Inferior parietal cortex (tissue), 1 donor: Measurements from ENCODE around the gene AHNAK2.

Experiments
- DNase-seq: peaks from one replicate; pipeline ENCODE4 v3.0.0-alpha.2; 2016; ENCODE audit errors: extremely low spot score

Gene AHNAK2

DNA sequence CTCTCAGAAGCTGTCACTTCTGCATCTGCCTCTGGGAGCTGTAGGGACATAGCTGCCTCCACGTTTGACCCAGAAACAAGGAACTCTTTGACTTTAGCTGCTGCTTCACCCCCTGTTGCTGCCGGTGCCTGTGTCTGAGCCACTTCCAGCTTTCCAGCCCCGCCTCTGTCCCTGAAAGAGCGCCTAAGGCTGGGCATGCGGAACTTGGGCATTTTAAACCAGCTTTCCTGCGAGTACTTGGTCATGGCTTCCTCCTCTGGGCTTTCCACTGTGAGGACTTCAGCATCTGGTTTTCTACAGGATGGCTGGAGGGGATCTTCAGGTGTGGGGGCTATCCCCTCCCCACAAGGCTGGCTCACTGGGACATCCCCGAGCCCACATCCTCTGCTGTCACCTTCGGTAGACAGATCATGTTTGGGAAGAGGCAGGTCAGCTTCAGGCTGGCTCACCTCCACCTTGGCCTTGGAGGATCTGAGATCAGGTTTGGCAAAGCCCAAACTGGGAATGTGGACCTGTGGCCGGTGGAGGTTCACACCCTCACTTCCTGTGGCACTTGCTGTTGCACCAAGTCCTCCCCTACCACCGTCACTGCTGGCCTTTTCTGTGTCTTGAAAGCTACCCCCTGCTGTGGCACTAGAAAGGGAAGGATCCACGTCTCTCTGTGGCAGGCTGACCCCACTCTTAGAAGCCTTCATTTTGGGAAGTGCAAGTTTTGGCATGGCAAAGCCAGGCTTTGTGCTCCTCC is 38.3 kb downstream of the AHNAK2 start:
- no peak for DNase-seq

- no peak for DNase-seq
Observed at GRCh38 chr14:104938960-104939359, 39.2 kb downstream of the AHNAK2 start.

DNA sequence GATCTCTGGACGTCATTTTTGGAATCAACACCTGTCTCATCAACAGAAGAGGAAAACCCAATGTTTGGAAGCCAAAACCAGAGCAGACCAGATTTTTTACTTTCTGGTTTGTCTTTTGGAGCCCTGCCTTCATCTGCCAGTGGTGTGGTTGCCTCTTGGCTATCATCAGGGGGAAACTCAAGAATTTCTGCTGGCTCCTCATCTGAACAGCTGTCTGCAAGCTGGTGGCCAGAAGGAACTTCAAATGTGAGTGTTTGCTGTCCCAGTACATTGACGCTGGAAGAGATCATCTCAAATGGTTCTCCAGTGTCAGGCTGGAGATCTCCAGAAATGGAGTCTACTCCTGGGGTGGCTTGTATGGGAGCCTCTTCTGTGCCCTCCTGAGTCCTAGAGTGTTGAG is 39.7 kb downstream of the AHNAK2 start:
- DNase-seq = no peak

DNA sequence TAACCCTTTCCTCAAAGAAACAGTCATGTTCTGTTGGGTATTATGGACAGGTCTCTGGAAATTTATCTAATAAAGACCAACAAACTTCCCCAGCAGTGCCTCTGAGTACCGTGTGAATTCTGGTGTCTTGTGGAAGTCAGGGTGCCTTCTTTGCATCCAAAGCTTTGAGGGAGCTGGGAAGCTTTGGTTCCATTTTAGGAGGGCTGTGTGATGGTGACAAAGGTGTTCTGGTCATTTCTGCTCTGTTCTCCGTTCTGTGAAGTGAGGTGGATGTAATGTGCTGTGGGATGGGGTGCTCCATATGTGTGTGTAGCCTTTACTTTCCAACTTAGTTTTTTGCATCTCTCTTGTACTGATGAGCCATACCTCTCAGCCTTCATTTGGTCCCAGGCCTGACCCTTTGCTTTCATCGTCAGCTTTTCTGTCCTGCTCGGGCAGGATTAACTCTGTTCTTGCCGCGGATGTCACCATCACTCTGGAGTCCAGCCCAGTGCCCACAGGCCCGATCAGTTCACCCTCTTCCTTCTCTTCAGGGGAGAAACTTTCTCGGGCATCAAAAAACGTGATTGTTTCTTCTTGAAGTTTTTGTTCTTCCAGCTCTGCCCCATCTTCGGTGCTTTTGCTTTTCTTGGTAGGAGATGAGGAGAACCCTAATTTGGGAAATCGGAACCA is 40.3 kb downstream of the AHNAK2 start:
- DNase-seq = no peak

DNA sequence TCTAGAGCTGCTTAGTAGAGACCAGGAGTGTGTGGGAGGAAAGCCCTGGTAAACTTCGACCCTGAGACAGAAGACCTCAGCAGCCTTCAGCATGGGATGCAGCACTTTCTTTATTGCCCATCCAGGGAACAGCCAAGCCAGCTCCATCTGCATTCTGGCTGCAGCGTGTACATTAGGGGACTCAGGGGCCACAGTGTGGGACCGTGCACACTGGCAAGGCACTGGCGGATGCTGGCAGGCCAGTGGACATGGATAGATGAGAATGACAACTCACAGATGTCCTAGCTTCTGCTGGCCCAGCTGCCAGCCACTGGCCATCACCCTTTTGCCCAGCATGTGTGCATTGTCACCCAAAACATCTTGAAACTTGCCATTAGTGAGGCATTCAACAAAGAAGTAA is 41.0 kb downstream of the AHNAK2 start:
- no peak for DNase-seq

- no peak for DNase-seq
Observed at GRCh38 chr14:104936361-104937155, 41.6 kb downstream of the AHNAK2 start.

- DNase-seq = no peak
Observed at GRCh38 chr14:104935955-104936354, 42.2 kb downstream of the AHNAK2 start.

DNA sequence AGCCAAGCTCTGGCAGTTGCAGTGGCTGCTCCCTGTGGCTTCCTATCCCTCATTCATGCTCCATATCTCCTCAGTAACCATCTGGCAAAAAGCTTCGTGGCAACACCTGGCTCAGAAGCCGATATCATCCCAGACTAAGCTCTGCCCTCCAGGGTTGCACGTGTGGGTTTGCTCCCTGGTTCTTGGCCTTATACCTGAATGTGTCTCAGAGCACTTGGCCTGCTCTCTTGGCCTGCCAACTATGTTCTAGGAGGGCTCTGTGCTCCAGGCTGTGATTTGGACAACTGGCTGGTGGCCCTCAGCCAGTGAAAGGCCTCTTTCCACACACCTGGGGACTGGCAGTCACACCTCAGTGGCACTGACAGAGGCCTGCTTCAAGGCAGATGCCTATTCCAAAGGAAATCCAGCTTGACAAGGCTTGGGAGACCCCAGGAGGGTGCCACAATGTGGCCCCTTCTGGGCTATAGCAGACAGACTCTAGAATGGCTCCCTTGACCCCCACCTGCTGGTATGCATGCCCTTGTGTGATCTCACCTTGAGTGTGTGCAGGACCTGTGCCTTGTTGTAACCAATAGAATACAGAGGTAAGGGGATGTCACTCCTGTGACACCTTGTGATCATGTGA is 43.0 kb downstream of the AHNAK2 start:
- no peak for DNase-seq

DNA sequence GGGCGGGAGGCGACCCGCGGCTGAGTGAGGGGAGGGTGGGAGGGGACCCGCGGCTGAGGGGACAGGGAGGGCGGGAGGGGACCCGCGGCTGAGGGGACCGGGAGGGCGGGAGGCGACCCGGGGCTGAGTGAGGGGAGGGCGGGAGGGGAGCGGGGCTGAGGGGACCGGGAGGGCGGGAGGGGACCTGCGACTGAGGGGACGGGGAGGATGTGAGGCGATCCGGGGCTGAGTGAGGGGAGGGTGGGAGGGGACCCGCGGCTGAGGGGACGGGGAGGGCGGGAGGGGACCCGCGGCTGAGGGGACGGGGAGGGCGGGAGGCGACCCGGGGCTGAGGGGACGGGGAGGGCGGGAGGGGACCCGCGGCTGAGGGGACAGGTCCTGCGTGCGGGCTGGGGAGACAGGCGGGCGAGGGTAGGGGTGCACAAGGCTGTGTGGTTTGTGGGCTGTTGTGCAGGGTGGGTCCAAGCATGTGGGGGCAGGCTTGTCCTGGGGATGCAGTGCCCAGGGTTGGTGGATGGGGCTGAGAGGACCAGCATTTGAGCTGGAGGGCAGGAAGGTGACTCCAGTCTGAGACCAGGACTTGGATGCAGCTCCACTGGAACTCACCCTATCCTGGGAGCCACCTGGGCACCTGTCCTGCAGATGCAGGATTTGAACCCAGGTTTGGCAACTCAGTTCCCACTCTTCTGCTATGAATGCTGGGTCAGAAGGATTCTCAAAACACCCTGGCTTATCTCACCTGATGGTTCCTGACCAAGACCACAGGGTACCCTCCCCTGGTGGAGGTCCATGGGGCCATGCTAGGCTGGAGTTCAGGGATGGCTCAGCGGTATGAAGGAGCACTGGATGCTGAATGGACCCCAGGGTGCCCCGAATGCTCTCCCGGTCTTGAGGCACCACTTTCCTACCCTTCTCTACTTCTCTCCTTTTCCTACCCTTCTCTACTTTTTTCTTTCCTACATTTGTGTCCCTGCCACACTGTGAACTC is 44.1 kb downstream of the AHNAK2 start:
- DNase-seq = no peak

- DNase-seq = peak; percentile 79
Observed at GRCh38 chr14:104932676-104933631, 45.2 kb downstream of the AHNAK2 start.

DNA sequence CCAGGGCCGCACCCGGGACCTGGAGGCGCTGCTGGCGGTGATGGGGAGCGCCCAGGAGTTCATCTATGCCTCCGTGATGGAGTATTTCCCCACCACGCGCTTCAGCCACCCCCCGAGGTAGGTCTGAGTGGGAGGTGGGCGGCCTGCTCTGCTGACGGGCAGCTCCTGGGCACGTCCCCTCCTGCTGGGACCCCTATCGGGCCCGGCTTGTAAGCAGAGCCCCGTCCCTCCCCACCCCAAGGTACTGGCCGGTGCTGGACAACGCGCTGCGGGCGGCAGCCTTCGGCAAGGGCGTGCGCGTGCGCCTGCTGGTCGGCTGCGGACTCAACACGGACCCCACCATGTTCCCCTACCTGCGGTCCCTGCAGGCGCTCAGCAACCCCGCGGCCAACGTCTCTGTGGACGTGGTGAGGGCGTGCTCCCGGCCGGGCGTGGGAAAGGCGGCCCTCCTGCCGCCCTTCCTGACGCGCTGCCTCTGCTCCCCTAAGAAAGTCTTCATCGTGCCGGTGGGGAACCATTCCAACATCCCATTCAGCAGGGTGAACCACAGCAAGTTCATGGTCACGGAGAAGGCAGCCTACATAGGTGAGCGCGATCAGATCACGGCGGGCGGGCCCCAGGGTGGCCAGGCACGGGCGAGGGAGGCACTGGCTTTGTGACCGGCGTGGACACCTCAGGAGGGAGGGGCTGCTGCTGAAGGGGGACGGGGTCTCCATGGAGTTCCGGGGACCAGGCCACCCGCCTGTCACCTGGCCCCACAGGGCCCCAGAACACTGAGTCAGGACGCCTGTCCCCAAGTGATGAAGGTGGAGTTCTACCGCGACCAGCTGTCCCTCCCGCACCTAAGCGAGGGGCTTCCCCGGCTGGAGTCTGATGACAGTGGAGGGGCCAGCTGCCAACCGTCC is 46.2 kb downstream of the AHNAK2 start:
- DNase-seq = no peak

DNA sequence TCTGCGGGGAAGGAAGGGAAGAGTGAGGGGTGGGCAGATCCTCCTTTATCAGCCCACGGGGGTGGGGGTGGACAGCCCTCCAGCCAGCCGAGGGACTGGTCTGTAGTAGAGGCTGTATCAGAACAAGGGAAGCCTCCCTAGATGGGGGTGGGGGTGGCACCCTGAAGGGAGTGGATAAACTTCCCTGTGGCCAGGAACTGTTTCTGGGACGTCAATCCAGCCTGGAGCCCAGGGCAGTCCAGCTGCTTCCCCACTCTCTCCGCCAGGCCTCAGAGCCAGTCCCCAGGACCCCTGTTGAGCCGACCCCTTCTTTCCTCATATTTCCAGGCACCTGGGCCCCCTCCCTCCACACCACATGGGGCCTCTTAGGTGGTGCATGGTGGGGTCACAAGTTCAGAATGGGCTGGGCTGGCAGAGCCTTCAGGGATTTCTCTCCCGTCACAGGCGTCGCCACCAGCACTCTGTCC is 46.8 kb downstream of the AHNAK2 start:
- no peak for DNase-seq

DNA sequence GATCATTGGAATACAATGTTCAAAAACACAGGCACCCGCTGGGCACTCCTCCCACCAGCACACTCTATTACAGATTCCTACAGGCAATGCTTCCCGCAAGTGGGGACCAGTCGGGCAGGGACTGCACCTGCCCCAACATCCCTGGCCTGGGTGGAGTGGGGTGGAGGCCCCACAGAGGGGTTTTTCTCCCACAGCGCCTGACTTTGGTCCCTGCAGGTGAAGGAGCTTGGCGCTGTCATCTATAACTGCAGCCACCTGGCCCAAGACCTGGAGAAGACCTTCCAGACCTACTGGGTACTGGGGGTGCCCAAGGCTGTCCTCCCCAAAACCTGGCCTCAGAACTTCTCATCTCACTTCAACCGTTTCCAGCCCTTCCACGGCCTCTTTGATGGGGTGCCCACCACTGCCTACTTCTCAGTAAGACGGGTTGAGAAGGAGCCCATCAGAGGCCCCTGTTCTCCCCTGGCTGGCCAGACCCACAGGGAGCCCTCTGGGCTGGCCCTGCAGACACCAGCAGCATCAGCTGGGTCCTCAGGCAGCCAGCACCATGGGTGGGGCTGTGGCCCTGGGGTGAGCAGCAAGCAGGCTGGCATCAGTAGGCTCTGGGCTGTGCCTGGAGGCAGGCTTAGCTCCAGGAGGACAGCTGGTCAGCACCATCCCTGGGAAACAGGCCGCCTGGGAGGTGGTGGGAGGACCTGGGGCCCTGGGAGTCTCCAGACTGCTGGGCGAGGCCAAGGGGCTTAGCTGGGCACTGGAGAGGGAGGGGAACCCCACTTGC is 47.5 kb downstream of the AHNAK2 start:
- no peak for DNase-seq

GRCh38 chr14:104929268-104930230 is 48.6 kb downstream of the AHNAK2 start:
- no peak for DNase-seq

- no peak for DNase-seq
Observed at GRCh38 chr14:104928391-104929133, 49.6 kb downstream of the AHNAK2 start.

GRCh38 chr14:104927901-104928300 is 50.3 kb downstream of the AHNAK2 start:
- DNase-seq = no peak
